ENCODE measurements around the gene MPIG6B.

- TF ChIP-seq CTCF (IDR thresholded peaks at IDR 0.05; ENCODE audit: borderline replicate concordance, extremely low read depth, low read length, poor library complexity, severe bottlenecking) = no peak
- no peak for TF ChIP-seq EZH2 (IDR thresholded peaks at IDR 0.05; ENCODE audit: borderline replicate concordance, low read depth, low read length, severe bottlenecking)
Observed at GRCh38 chr6:31720196-31720770, 2.9 kb upstream of the MPIG6B start.
